ENCODE results near the gene CASKIN1.
"Not testable (repeated sequence)": the region's sequence is repeated elsewhere in the genome, so short reads cannot be mapped to it uniquely, and the experiment has no call there.

CASKIN1 gene

DNA sequence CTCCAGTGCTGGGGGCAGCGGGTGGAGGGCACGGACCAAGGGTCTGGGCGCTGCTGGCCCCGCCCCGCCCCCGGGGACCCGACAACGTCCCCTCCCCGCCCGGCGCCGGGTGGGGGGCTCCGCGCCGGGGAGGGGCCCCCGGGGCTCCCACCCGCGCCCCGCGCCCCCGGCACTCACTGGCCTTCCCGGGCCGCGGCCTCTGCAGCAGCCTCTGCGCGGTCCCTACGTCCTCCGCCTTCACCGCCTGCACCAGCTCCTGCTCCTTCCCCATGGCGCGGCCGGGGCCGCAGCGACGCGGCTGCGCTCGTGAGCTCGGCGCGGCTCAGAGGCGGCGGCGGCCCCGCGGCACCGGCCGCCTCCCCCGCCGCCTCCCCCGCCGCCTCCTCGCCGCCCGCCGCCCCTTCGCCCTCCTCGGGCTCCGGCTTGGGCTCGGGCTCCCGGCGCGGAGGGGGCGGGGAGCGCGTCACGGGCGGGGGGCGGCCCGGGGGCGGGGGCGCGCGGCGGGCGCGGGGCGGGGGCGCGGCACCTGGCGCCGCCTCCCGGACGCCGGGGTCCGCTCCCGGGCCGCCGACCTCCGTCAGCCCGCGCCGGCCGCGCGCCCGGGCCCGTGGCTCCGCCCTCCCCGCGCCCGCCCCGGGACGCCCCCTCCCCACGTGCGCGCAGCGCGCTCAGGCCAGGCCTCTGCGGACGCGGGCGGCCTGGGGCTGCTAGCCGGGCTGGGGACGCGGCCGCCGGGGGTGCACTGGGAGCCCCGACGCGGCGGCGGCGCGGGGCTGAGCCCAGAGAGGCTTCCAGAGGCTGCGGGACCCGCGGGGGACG is at the start of gene CASKIN1:
Gene CASKIN1, minus strand, starts transcription at position 444 of the 819 bp plus-strand sequence. Its CDS starts 173 bp downstream, at position 271.
- in situ Hi-C loops (cut with MboI; ENCODE audit: low sequenced_read_pairs), result no loop called here

- in situ Hi-C loops (cut with MboI; ENCODE audit: low sequenced_read_pairs), result no loop called here
Observed at GRCh38 chr16:2244926-2245795, 48.8 kb upstream of the CASKIN1 start.

- in situ Hi-C loops (cut with MboI; ENCODE audit: low sequenced_read_pairs), result no loop called here
Observed at GRCh38 chr16:2244301-2244700, 47.9 kb upstream of the CASKIN1 start.

GRCh38 chr16:2243781-2244180 is 47.4 kb upstream of the CASKIN1 start:
- in situ Hi-C loops (cut with MboI; ENCODE audit: low sequenced_read_pairs), result no loop called here

DNA sequence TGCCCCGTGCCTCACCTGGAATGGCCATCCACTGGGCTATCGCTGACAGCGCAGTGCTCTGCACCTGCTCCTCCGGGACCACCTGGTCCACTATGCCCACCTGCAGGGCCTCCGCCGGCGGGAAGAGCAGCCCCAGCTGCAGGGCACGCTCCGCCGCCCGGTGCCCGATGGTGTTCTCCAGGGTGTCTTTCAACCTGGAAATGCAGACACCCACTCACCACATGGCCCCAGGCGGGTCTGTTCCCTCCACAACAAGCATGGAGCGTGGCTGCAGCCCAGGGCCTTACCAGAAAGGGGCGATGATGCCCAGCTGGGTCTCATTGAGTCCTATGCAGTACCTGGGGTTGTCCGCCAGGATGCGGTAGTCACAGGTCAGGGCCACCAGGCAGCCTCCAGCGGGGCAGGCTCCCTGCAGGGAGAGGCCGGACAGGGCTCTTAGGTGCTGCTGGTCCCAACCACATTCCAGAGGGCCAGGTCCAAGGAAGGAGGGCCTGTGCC is 46.7 kb upstream of the CASKIN1 start:
- in situ Hi-C loops (cut with MboI; ENCODE audit: low sequenced_read_pairs), result no loop called here

- in situ Hi-C loops (cut with MboI; ENCODE audit: low sequenced_read_pairs), result no loop called here
Observed at GRCh38 chr16:2242598-2242997, 46.2 kb upstream of the CASKIN1 start.

DNA sequence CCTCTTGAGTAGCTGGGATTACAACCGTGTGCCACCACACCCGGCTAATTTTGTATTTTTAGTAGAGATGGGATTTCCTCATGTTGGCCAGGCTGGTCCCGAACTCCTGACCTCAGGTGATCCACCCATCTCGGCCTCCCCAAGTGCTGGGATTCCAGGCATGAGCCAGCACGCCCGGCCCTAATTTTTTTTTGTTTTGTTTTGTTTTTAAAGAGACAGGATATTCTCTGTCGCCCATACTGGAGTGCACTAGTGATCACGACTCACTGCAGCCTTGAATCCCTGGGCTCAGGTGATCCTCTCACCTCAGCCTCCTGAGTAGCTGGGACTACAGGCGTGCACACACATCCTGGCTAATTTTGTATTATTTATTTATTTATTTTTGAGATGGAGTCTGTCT is 43.9 kb upstream of the CASKIN1 start:
- in situ Hi-C loops (cut with MboI; ENCODE audit: low sequenced_read_pairs), result not testable (repeated sequence)

- in situ Hi-C loops (cut with MboI; ENCODE audit: low sequenced_read_pairs), result no loop called here
Observed at GRCh38 chr16:2238838-2239675, 42.7 kb upstream of the CASKIN1 start.

GRCh38 chr16:2238150-2238837 is 41.9 kb upstream of the CASKIN1 start:
- in situ Hi-C loops (cut with MboI; ENCODE audit: low sequenced_read_pairs), result no loop called here

DNA sequence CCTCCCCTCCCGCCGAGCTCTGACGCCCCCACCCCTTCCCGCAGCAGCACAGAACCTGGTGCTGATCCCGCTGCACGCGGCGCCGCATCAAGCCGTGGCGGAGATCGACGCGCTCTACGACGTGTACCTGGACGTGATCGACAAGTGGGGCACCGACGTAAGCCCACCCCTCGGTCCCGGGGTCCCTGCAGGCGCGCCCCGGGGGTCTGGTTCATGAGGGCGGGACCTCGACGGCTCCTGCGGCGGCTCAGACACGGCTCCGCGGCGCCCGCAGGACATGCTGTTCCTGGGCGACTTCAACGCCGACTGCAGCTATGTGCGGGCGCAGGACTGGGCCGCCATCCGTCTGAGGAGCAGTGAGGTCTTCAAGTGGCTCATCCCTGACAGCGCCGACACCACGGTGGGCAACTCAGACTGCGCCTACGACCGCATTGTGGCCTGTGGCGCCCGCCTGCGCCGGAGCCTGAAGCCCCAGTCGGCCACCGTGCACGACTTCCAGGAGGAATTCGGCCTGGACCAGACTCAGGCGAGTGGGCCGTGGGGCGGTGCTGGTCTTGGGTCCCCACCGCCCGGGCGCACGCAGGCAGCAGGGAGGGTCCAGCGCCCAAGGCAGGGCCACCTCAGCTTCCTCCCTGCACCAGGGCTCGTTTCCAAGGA is 41.2 kb upstream of the CASKIN1 start:
- in situ Hi-C loops (cut with MboI; ENCODE audit: low sequenced_read_pairs), result no loop called here

DNA sequence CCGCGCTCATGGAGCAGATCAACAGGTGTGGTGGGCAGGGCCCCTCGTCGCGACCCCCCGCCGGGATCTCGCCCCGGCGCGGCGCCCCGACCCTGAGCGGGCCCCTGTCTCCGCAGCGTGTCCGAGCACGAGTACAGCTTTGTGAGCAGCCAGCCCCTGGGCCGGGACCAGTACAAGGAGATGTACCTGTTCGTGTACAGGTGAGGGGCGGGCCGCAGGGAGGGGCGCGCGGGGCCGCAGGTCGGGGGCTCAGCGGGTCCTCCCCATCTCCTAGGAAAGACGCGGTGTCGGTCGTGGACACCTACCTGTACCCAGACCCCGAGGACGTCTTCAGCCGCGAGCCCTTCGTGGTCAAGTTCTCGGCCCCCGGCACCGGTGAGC is 40.7 kb upstream of the CASKIN1 start:
- in situ Hi-C loops (cut with MboI; ENCODE audit: low sequenced_read_pairs), result no loop called here

DNA sequence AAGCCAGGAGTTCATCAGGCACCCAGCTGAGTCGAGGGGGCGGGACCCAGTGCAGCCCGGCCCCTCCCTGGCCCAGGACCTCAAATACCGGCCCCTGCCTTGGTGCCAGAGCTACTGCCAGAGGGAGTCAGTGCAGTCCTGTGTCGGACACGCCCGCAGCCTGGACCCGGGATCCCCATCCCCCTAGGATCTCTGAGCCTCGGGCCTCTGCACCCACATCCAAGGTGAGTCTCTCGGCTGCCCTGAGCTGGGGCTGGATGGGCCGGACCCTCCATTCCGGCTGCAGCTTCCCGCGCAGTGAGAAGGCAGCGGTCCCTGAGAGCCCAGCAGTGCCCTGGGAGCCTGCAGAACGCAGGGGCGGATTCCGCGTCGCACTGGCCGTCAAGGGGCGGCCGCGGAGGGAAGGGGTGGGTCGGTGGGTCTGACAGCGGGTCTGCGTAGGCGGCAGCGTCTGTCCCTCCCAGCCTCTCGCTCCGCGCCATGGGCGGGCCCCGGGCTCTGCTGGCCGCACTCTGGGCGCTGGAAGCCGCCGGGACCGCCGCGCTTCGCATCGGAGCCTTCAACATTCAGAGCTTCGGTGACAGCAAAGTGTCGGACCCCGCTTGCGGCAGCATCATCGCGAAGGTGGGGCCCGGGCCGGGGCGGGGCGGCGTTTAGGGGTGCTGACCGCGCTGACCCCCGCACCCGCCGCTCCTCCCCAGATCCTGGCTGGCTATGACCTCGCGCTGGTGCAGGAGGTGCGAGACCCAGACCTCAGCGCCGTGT is 40.1 kb upstream of the CASKIN1 start, which contains the start of gene DNASE1L2:
Gene DNASE1L2, plus strand, starts transcription at position 108 of the 765 bp plus-strand sequence. Its CDS starts 373 bp downstream, at position 481.
- in situ Hi-C loops (cut with MboI; ENCODE audit: low sequenced_read_pairs), result no loop called here

DNA sequence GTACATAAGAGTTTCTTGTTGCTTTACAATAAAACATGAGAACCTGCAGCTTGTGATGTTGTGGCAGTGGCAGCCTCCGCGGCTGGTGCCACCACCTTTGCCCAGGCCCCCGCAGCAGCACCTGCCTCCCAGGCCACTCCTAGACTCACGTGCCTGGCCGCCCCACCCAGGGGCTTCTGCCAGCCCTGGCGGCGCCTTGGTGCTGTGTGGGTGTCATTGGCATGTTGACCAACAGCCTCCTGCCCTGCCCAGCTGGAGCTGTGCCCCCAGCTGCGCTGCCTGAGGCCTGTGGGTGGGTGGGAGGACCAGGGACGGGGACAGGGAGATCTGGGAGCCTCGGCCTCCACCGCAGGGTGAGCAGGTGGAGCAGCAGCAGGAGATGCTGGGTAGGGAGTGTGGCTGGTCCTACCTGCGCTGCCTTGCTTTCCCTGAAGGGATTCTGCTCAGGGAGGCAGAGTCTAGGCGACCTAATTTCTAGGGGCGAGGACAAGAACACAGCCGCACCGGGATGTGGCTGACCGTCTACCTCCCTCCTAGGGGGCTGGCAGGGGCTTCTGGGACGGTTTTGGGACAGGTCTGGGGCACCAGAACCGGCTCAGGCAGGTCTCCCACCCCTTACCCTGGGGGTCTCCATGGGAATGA is 39.4 kb upstream of the CASKIN1 start:
- in situ Hi-C loops (cut with MboI; ENCODE audit: low sequenced_read_pairs), result no loop called here

DNA sequence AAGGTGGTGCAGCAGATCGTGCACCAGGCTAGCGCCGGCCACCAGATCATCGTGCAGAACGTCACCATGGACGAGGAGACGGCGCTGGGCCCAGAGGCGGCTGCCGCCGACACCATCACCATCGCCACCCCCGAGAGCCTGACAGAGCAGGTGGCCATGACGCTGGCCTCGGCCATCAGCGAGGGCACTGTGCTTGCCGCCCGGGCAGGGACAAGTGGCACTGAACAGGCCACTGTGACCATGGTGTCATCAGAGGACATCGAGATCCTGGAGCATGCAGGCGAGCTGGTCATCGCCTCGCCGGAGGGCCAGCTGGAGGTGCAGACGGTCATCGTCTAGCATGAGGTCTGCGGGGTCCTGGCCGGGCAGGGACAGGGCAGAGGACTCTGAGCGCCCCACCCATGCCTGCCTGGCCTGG is 38.8 kb upstream of the CASKIN1 start:
- in situ Hi-C loops (cut with MboI; ENCODE audit: low sequenced_read_pairs), result no loop called here

DNA sequence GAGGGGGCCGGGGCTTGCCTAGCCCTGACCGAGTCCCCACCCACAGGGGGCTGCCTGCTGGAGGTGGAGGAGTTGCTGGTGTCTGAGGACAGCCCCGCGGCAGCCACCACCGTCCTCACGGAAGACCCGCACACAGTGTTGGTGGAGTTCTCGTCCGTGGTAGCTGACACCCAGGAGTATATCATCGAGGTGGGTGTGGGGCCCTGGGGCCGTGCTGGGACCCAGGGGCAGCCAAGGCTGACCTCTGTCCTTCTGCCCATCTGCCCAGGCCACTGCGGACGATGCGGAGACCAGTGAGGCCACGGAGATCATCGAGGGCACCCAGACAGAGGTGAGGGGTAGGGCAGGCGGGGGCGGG is 38.4 kb upstream of the CASKIN1 start:
- in situ Hi-C loops (cut with MboI; ENCODE audit: low sequenced_read_pairs), result no loop called here

DNA sequence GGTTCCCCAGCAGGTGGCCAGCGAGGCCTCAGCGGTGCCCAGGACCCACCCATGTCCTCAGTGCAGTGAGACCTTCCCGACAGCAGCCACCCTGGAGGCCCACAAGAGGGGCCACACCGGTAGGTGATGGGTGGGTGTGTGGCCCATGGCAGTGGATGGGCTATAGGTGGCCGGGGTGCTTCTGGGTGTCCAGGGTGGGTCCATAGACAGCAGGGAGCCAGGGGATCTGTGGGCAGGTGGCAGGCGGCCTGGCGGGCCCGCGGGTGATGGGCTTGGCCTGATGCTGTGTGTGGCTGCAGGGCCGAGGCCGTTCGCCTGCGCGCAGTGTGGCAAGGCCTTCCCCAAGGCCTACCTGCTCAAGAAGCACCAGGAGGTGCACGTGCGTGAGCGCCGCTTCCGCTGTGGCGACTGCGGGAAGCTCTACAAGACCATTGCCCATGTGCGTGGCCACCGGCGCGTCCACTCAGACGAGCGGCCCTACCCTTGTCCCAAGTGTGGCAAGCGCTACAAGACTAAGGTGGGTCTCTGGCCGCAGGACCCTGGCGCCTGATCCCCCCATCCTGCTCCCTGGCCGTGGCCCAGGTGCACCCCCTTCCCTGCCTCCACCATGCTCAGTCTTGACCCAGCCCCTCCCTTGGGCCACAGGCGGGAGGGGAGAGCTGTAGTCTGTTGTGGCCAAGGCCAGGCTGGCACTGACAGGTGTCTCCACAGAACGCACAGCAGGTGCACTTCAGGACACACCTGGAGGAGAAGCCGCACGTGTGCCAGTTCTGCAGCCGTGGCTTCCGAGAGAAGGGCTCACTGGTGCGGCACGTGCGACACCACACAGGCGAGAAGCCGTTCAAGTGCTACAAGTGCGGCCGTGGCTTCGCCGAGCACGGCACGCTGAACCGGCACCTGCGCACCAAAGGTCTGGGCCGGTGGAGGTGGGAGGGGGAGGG is 37.7 kb upstream of the CASKIN1 start:
- in situ Hi-C loops (cut with MboI; ENCODE audit: low sequenced_read_pairs), result no loop called here

GRCh38 chr16:2233046-2233775 is 36.8 kb upstream of the CASKIN1 start:
- in situ Hi-C loops (cut with MboI; ENCODE audit: low sequenced_read_pairs), result no loop called here
